ENCODE results near the gene MAD1L1. TPM values are rescaled to one million over a fixed set of nuclear protein-coding genes. Genes with fewer than 3 reads are reported as not detected.

MAD1L1 gene
- polyA plus RNA-seq, 1 experiment = 32.0 TPM

DNA sequence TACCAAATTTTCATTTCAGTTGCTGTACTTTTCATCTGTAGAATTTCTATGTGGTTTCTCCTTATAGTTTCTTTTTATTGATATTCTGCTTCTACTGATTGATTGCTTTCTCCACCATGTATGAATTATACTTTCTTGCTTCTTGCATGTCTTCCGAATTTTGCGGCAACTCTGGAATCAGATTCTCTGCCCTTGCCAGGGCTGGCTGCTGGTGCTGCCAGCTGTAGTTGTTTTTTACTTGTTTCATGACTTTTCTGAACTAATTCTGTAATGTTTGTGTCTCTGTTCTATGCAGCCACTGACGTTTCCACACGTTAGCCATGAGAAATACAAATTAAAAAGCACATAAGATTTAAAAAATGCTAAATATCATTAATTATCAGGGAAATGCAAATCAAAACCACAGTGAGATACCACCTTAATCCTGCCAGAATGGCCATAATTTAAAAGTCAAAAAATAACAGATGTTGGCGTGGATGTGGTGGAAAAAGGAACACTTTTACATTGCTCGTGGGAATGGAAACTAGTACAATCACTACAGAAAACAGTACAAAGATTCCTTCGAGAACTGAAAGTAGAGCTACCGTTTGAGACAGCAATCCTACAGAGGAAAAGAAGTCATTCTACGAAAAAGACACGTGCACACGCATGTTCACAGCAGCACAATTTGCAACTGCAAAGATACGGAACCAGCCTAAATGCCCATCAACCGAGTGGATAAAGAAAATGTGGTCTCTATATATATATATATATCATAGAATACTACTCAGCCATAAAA, 51.5 kb downstream of the MAD1L1 start:
- DNase-seq (ENCODE audit: low read depth) = no peak
- Histone ChIP-seq H3K36me3 (ENCODE audit: control insufficient read depth, insufficient read depth, low read length) (no peaks in the 10 kb centered on the region), H3K4me3 (ENCODE audit: low read depth, low read length) (no peak overlapping the region), H3K27me3 (ENCODE audit: control insufficient read depth, insufficient read depth, low read length) (no peaks in the 10 kb centered on the region)
- CTCF ChIA-PET = interaction anchor here (1.9 kb wide), 1 partner anchor 11 kb away, joined by 5 read pairs; no protein-coding TSS in a partner anchor
- POLR2A ChIA-PET = no interaction called here
- TF ChIP-seq, protein P1, sequence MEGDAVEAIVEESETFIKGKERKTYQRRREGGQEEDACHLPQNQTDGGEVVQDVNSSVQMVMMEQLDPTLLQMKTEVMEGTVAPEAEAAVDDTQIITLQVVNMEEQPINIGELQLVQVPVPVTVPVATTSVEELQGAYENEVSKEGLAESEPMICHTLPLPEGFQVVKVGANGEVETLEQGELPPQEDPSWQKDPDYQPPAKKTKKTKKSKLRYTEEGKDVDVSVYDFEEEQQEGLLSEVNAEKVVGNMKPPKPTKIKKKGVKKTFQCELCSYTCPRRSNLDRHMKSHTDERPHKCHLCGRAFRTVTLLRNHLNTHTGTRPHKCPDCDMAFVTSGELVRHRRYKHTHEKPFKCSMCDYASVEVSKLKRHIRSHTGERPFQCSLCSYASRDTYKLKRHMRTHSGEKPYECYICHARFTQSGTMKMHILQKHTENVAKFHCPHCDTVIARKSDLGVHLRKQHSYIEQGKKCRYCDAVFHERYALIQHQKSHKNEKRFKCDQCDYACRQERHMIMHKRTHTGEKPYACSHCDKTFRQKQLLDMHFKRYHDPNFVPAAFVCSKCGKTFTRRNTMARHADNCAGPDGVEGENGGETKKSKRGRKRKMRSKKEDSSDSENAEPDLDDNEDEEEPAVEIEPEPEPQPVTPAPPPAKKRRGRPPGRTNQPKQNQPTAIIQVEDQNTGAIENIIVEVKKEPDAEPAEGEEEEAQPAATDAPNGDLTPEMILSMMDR (IDR thresholded peaks at IDR 0.05; ENCODE audit: insufficient read depth, low read depth, low read length) = no peak

- DNase-seq (ENCODE audit: low read depth) = no peak
- TF ChIP-seq, protein P1 (IDR thresholded peaks at IDR 0.05; ENCODE audit: insufficient read depth, low read depth, low read length) = no peak
- Histone ChIP-seq H3K27me3 (ENCODE audit: control insufficient read depth, insufficient read depth, low read length) (no peaks in the 10 kb centered on the region), H3K36me3 (ENCODE audit: control insufficient read depth, insufficient read depth, low read length) (no peaks in the 10 kb centered on the region), H3K4me3 (ENCODE audit: low read depth, low read length) (no peak overlapping the region)
- ChIA-PET POLR2A (no interaction called here), CTCF (interaction anchor here (0.9 kb wide), 1 partner anchor 17 kb away, joined by 3 read pairs; no protein-coding TSS in a partner anchor)
Measured at GRCh38 chr7:2180081-2180480, 52.7 kb downstream of the MAD1L1 start.

GRCh38 chr7:2175514-2175913, 57.2 kb downstream of the MAD1L1 start:
- DNase-seq (ENCODE audit: low read depth) = peak; percentile 96
- CTCF ChIA-PET = interaction anchor here (0.5 to 1.7 kb wide), 4 partner anchors 12 to 601 kb away, joined by 3 to 9 read pairs (median 4); no protein-coding TSS in a partner anchor
- Histone ChIP-seq H3K36me3 (ENCODE audit: control insufficient read depth, insufficient read depth, low read length) (no peaks in the 10 kb centered on the region), H3K27me3 (ENCODE audit: control insufficient read depth, insufficient read depth, low read length) (no peaks in the 10 kb centered on the region), H3K4me3 (ENCODE audit: low read depth, low read length) (no peak overlapping the region)
- TF ChIP-seq, protein P1 (IDR thresholded peaks at IDR 0.05; ENCODE audit: insufficient read depth, low read depth, low read length) = no peak
- POLR2A ChIA-PET = interaction anchor here (0.5 to 0.6 kb wide), 3 partner anchors 18 to 1036 kb away, joined by 3 to 25 read pairs (median 6); no protein-coding TSS in a partner anchor

DNA sequence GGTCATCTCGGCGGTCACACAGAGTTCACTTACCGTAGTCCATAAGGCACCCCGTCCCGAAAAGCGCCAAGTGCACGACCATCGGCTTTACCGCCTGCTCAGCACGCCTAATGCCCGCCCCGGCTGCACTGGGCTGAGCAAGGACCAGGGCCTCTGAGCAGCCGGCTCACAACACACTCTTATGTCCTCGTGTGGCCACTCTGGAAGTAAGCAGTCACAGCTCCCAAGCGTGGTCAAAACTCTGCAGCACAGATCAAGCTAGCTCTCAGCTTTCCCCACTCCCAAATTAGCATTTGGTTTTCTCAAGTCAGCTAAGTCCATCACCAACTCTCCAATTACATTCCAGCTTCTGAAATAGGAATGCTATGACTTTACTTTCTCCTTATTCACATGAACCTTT, 57.7 kb downstream of the MAD1L1 start:
- Histone ChIP-seq H3K36me3 (ENCODE audit: control insufficient read depth, insufficient read depth, low read length) (no peaks in the 10 kb centered on the region; the same call in 1 of the 2 replicates), H3K4me3 (ENCODE audit: low read depth, low read length) (no peak overlapping the region), H3K27me3 (ENCODE audit: control insufficient read depth, insufficient read depth, low read length) (no peaks in the 10 kb centered on the region)
- CTCF ChIA-PET = interaction anchor here (0.5 to 1.7 kb wide), 3 partner anchors 11 to 600 kb away, joined by 3 to 9 read pairs (median 4); no protein-coding TSS in a partner anchor
- no peak for DNase-seq (ENCODE audit: low read depth)
- TF ChIP-seq, protein P1 (IDR thresholded peaks at IDR 0.05; ENCODE audit: insufficient read depth, low read depth, low read length) = no peak
- POLR2A ChIA-PET = interaction anchor here (0.6 kb wide), 2 partner anchors 17 to 95 kb away, joined by 3 to 25 read pairs; no protein-coding TSS in a partner anchor

DNA sequence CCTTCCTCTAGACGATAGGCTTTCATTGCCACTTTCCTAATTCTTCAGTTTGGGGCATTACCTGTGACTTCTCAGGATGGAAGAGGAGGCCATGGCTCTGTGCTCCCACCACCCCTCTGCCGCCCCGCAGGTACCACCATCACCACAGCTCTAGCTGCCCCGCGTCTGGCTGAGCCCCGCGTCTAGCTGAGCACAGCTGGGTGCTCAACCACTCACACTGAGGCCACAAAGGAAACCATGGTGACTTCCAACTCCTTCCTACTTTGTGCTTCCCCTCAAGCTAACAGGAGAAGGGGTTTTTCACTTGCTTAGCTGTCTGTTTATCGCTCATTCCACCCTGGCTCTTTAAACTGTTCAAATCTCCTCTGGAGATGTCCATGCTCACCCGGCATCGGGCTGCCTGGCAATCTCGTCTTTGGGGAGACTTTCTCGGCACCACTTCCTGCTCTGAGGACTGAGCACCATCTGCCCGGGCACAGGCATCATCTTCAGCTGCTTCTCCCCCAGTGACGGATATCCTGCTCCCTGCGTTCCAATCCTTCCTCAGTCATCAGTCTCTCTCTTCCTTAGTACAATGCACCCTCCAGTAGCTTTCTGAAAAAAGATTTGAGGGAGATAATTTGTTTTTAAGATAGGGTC, 59.4 kb downstream of the MAD1L1 start:
- DNase-seq (ENCODE audit: low read depth) = no peak
- CTCF ChIA-PET = interaction anchor here (0.5 kb wide), 1 partner anchor 23 kb away, joined by 3 read pairs; no protein-coding TSS in a partner anchor
- no peaks in the 10 kb centered on the region for H3K27me3 ChIP-seq (ENCODE audit: control insufficient read depth, insufficient read depth, low read length)
- H3K4me3 ChIP-seq (ENCODE audit: low read depth, low read length) = no peak overlapping the region
- TF ChIP-seq, protein P1 (IDR thresholded peaks at IDR 0.05; ENCODE audit: insufficient read depth, low read depth, low read length) = no peak
- peaks cover 3% of the 10 kb centered on the region; the same call in 1 of the 2 replicates for H3K36me3 ChIP-seq (ENCODE audit: control insufficient read depth, insufficient read depth, low read length)
- POLR2A ChIA-PET = no interaction called here
